Right atrium auricular region (tissue), 2 donors: ENCODE data around the gene MAL. TPM values are rescaled to one million over a fixed set of nuclear protein-coding genes. Genes with fewer than 3 reads are reported as not detected.

Experiments used
- DNase-seq: peaks from one replicate; pipeline ENCODE4 v3.0.0-alpha.2; 2019; ENCODE audit warnings: low spot score
- H3K27ac ChIP-seq, 2 donors: fragments of 200-600 bp; sonication (generic); 1 replicate in 1 of 2; 2 replicates in 1 of 2; pipeline ENCODE4 v1.5.1; 2016 to 2019
- H3K27me3 ChIP-seq, 2 donors: fragments of 200-600 bp; sonication (generic); one replicate each; pipeline versions ENCODE4 v1.5.1 to v1.6.0; 2017 to 2019
- H3K36me3 ChIP-seq: fragments of 200-600 bp; sonication (generic); one replicate; pipeline ENCODE4 v1.5.1; 2016
- H3K4me1 ChIP-seq, 2 donors: fragments of 200-600 bp; sonication (generic); one replicate each; pipeline versions ENCODE4 v1.5.1 to v1.6.0; 2017 to 2019
- H3K4me3 ChIP-seq, 2 donors: fragments of 200-600 bp; sonication (generic); 1 replicate in 1 of 2; 2 replicates in 1 of 2; pipeline ENCODE4 v1.5.1; 2017 to 2019; ENCODE audit warnings: mild to moderate bottlenecking in 1 of 2, moderate library complexity in 1 of 2
- H3K9me3 ChIP-seq, 2 donors: fragments of 200-600 bp; sonication (generic); one replicate each; pipeline ENCODE4 v1.5.1; 2019
- CTCF ChIP-seq, 2 donors: fragments of 200-600 bp; sonication (generic); IDR thresholded peaks; one replicate each; pipeline ENCODE4 v1.5.1; 2019; ENCODE audit warnings: antibody characterized with exemption in 2 of 2
- total RNA-seq, 2 donors: library from RNA; depleted of rRNA; stranded (reverse); fragments of >200 nt; gene quantifications; one replicate each; pipeline ENCODE4 v1.1.0, GENCODE V29; 2016

Gene MAL
- total RNA-seq, 2 donors from 2014 or later: 7.4 to 8.7 TPM

GRCh38 chr2:95051626-95052025, 26.1 kb downstream of the MAL start:
- Histone ChIP-seq H3K27me3 (no peaks in the 10 kb centered on the region), H3K9me3 (no peaks in the 10 kb centered on the region), H3K4me1 (no peaks in the 10 kb centered on the region), H3K36me3 (no peaks in the 10 kb centered on the region), H3K4me3 (no peak overlapping the region), H3K27ac (no peak overlapping the region)
- TF ChIP-seq CTCF (IDR thresholded peaks at IDR 0.05): no peak
- no peak for DNase-seq

GRCh38 chr2:95052307-95052706, 26.8 kb downstream of the MAL start:
- H3K9me3 ChIP-seq: no peaks in the 10 kb centered on the region
- no peak for DNase-seq

GRCh38 chr2:95052804-95053479, 27.4 kb downstream of the MAL start:
- no peaks in the 10 kb centered on the region for H3K9me3 ChIP-seq
- TF ChIP-seq CTCF (IDR thresholded peaks at IDR 0.05): no peak
- H3K27ac ChIP-seq: no peak overlapping the region
- no peaks in the 10 kb centered on the region for H3K36me3 ChIP-seq
- H3K4me1 ChIP-seq: no peaks in the 10 kb centered on the region
- H3K27me3 ChIP-seq: no peaks in the 10 kb centered on the region
- no peak for DNase-seq
- H3K4me3 ChIP-seq: no peak overlapping the region

More at GRCh38 chr2:95052307-95052706, 26.8 kb downstream of the MAL start:
- no peaks in the 10 kb centered on the region for H3K27me3 ChIP-seq
- no peak overlapping the region for H3K4me3 ChIP-seq
- H3K36me3 ChIP-seq: no peaks in the 10 kb centered on the region
- no peak for TF ChIP-seq CTCF (IDR thresholded peaks at IDR 0.05)
- H3K4me1 ChIP-seq: no peaks in the 10 kb centered on the region
- H3K27ac ChIP-seq: no peak overlapping the region

GRCh38 chr2:95053543-95053942, 28.0 kb downstream of the MAL start:
- no peak for DNase-seq
- H3K4me3 ChIP-seq: no peak overlapping the region
- peak in 1 of 2 donors; percentile 44 for TF ChIP-seq CTCF (IDR thresholded peaks at IDR 0.05)
- no peaks in the 10 kb centered on the region for H3K4me1 ChIP-seq
- H3K36me3 ChIP-seq: no peaks in the 10 kb centered on the region
- no peak overlapping the region for H3K27ac ChIP-seq
- no peaks in the 10 kb centered on the region for H3K27me3 ChIP-seq
- H3K9me3 ChIP-seq: no peaks in the 10 kb centered on the region

GRCh38 chr2:95054016-95054415, 28.5 kb downstream of the MAL start:
- Histone ChIP-seq H3K9me3 (no peaks in the 10 kb centered on the region), H3K4me3 (no peak overlapping the region), H3K4me1 (no peaks in the 10 kb centered on the region), H3K36me3 (no peaks in the 10 kb centered on the region), H3K27me3 (no peaks in the 10 kb centered on the region), H3K27ac (no peak overlapping the region)
- no peak for TF ChIP-seq CTCF (IDR thresholded peaks at IDR 0.05)
- no peak for DNase-seq

GRCh38 chr2:95055262-95055661, 29.8 kb downstream of the MAL start:
- Histone ChIP-seq H3K9me3 (no peaks in the 10 kb centered on the region), H3K4me1 (no peaks in the 10 kb centered on the region), H3K4me3 (no peak overlapping the region), H3K36me3 (no peaks in the 10 kb centered on the region), H3K27me3 (no peaks in the 10 kb centered on the region), H3K27ac (no peak overlapping the region)
- no peak for DNase-seq
- TF ChIP-seq CTCF (IDR thresholded peaks at IDR 0.05): no peak
